GM23248 (cell line): ENCODE results near the gene GABRG3.

Experiments
- EZH2 ChIP-seq: fragments of 200-600 bp; sonication (generic); IDR thresholded peaks from 2 replicates; pipeline ENCODE4 v1.6.1; 2018; ENCODE audit warnings: antibody characterized with exemption, mild to moderate bottlenecking; ENCODE audit not compliant: insufficient read depth, poor library complexity, severe bottlenecking
- EZH2phosphoT487 ChIP-seq: fragments of 200-600 bp; sonication (generic); IDR thresholded peaks from 2 replicates; pipeline ENCODE4 v1.6.1; 2018; ENCODE audit warnings: antibody characterized with exemption, moderate library complexity, mild to moderate bottlenecking, low read depth; ENCODE audit not compliant: insufficient read depth

GRCh38 chr15:27232876-27233275 lies 261.9 kb downstream of the GABRG3 start:
- TF ChIP-seq EZH2 (no peak), EZH2phosphoT487 (no peak)
